Liver (tissue), 9 donors: Measurements from ENCODE around the gene ZNF423. TPM values are rescaled to one million over a fixed set of nuclear protein-coding genes. Genes with fewer than 3 reads are reported as not detected.

ENCODE experiments used
- DNase-seq: peaks from one replicate; pipeline ENCODE4 v3.0.0-alpha.2; 2017; ENCODE audit warnings: low spot score
- H3K27ac ChIP-seq, 2 donors: one replicate each; pipeline ENCODE4 v1.7.0; 2013; ENCODE audit warnings: inconsistent platforms in 2 of 2, low read length in 2 of 2, control low read depth in 1 of 2, low read depth in 1 of 2, mild to moderate bottlenecking in 1 of 2
- H3K27me3 ChIP-seq, 4 donors: one replicate each; pipeline versions ENCODE4 v1.6.1 to v1.7.0; 2013; ENCODE audit warnings: low read length in 3 of 4, inconsistent platforms in 1 of 4, mild to moderate bottlenecking in 1 of 4, moderate library complexity in 1 of 4; ENCODE audit not compliant: control insufficient read depth in 4 of 4, insufficient read depth in 4 of 4
- H3K36me3 ChIP-seq, 4 donors: one replicate each; pipeline versions ENCODE4 v1.6.1 to v1.7.0; 2013; ENCODE audit warnings: low read length in 3 of 4, mild to moderate bottlenecking in 3 of 4, low read depth in 1 of 4, moderate library complexity in 1 of 4; ENCODE audit not compliant: control insufficient read depth in 4 of 4, insufficient read depth in 3 of 4
- H3K4me1 ChIP-seq, 4 donors: one replicate each; pipeline versions ENCODE4 v1.6.1 to v1.7.0; 2013; ENCODE audit warnings: low read length in 3 of 4, mild to moderate bottlenecking in 3 of 4, moderate library complexity in 1 of 4; ENCODE audit not compliant: control insufficient read depth in 4 of 4, insufficient read depth in 4 of 4
- H3K4me3 ChIP-seq, 3 donors: one replicate each; pipeline versions ENCODE4 v1.6.1 to v1.7.0; 2013; ENCODE audit warnings: low read length in 3 of 3, control low read depth in 1 of 3, low read depth in 1 of 3, mild to moderate bottlenecking in 1 of 3
- H3K9ac ChIP-seq, 2 donors: one replicate each; pipeline ENCODE4 v1.7.0; 2013; ENCODE audit warnings: low read length in 2 of 2, mild to moderate bottlenecking in 2 of 2, moderate library complexity in 2 of 2, control low read depth in 1 of 2, low read depth in 1 of 2
- H3K9me3 ChIP-seq, 4 donors: one replicate each; pipeline versions ENCODE4 v1.6.1 to v1.7.0; 2013; ENCODE audit warnings: low read length in 3 of 4; ENCODE audit not compliant: control insufficient read depth in 4 of 4
- ATF3 ChIP-seq: IDR thresholded peaks from 2 replicates; pipeline ENCODE4 v1.6.1; 2016; ENCODE audit warnings: antibody characterized with exemption
- CTCF ChIP-seq: fragments of 150-350 bp; IDR thresholded peaks from 2 replicates; pipeline ENCODE4 v1.5.1; 2017; ENCODE audit warnings: improper control_type of control experiment, low read depth, low read length; ENCODE audit not compliant: missing input control
- EGR1 ChIP-seq, 2 donors: IDR thresholded peaks; 2 replicates each; pipeline ENCODE4 v1.6.1; 2016 to 2018; ENCODE audit warnings: antibody characterized with exemption in 2 of 2, low read depth in 2 of 2
- FOXA1 ChIP-seq: IDR thresholded peaks from 2 replicates; pipeline ENCODE4 v1.6.1; 2016; ENCODE audit warnings: antibody characterized with exemption
- FOXA2 ChIP-seq: IDR thresholded peaks from 2 replicates; pipeline ENCODE4 v1.6.1; 2016; ENCODE audit warnings: antibody characterized with exemption
- GABPA ChIP-seq, 2 donors: IDR thresholded peaks in 1 of 2; conservative IDR thresholded peaks in 1 of 2; 2 replicates each; pipeline ENCODE4 v1.6.1; 2016; ENCODE audit warnings: antibody characterized with exemption in 2 of 2, mild to moderate bottlenecking in 1 of 2, moderate library complexity in 1 of 2
- HNF4A ChIP-seq, 2 donors: conservative IDR thresholded peaks; 2 replicates each; pipeline ENCODE4 v1.6.1; 2016; ENCODE audit warnings: antibody characterized with exemption in 2 of 2, mild to moderate bottlenecking in 2 of 2
- HNF4G ChIP-seq: IDR thresholded peaks from 2 replicates; pipeline ENCODE4 v1.6.1; 2016; ENCODE audit warnings: antibody characterized with exemption
- JUND ChIP-seq, 2 donors: IDR thresholded peaks; 2 replicates each; pipeline ENCODE4 v1.6.1; 2016; ENCODE audit warnings: antibody characterized with exemption in 2 of 2
- MAX ChIP-seq: IDR thresholded peaks from 2 replicates; pipeline ENCODE4 v1.6.1; 2016; ENCODE audit warnings: antibody characterized with exemption
- NR2F2 ChIP-seq: IDR thresholded peaks from 2 replicates; pipeline ENCODE4 v1.6.1; 2016; ENCODE audit warnings: antibody characterized with exemption
- RAD21 ChIP-seq, 2 donors: IDR thresholded peaks; 2 replicates each; pipeline ENCODE4 v1.6.1; 2016; ENCODE audit warnings: antibody characterized with exemption in 2 of 2, mild to moderate bottlenecking in 2 of 2
- REST ChIP-seq: IDR thresholded peaks from 2 replicates; pipeline ENCODE4 v1.6.1; 2016; ENCODE audit warnings: antibody characterized with exemption, mild to moderate bottlenecking
- RXRA ChIP-seq, 2 donors: IDR thresholded peaks; 2 replicates each; pipeline ENCODE4 v1.6.1; 2017 to 2018; ENCODE audit warnings: antibody characterized with exemption in 2 of 2, mild to moderate bottlenecking in 1 of 2
- SP1 ChIP-seq: IDR thresholded peaks from 2 replicates; pipeline ENCODE4 v1.6.1; 2018; ENCODE audit warnings: antibody characterized with exemption, mild to moderate bottlenecking
- TAF1 ChIP-seq: conservative IDR thresholded peaks from 2 replicates; pipeline ENCODE4 v1.6.1; 2016; ENCODE audit warnings: antibody characterized with exemption, mild to moderate bottlenecking
- WGBS: extraction: QIAGEN DNeasy Blood & Tissue Kit; methylation state at CpG from one replicate; pipeline ENCODE4 v1.1.7; 2013; 5-methylcytosine and 5-hydroxymethylcytosine counted together
- polyA plus RNA-seq, 2 donors: library from polyadenylated mRNA; stranded (reverse) in 1 of 2; unstranded in 1 of 2; fragments of 200-250 nt in 1 of 2; fragments of >200 nt in 1 of 2; fragmentation: Nextera tagmentation in 1 of 2; extraction: Ambion mirVana in 1 of 2; gene quantifications; one replicate each; pipeline versions ENCODE4 v1.2.1 to v1.2.3, GENCODE V29; 2013 to 2015
- total RNA-seq, 2 donors: library from RNA; depleted of rRNA; stranded (reverse); fragments of >200 nt; gene quantifications; one replicate each; pipeline ENCODE4 v1.2.3, GENCODE V29; 2014
- donor health status: healthy.
- donor health status: healthy.
- donor health status: healthy.
- donor health status: healthy.
- donor health status: healthy.

Gene ZNF423
- total and polyA plus RNA-seq, 4 donors = 0.24 to 1.6 (median 0.39) TPM

GRCh38 chr16:49822649-49823370 is 33.1 kb downstream of the ZNF423 start:
- H3K4me3 ChIP-seq = no peak overlapping the region
- no peak overlapping the region for H3K27ac ChIP-seq
- no peak overlapping the region for H3K9ac ChIP-seq
- no peaks in the 10 kb centered on the region for H3K27me3 ChIP-seq
- no peak for TF ChIP-seq JUND (IDR thresholded peaks at IDR 0.05)
- TF ChIP-seq CTCF = no peak
- TF ChIP-seq GABPA (IDR thresholded peaks at IDR 0.05 in 1 of 2, conservative IDR thresholded peaks at IDR 0.05 in 1 of 2) = no peak
- no peak for TF ChIP-seq NR2F2
- TF ChIP-seq REST = no peak
- TF ChIP-seq EGR1 (IDR thresholded peaks at IDR 0.05; ENCODE audit: low read depth in 2 of 2) = no peak
- no peak for TF ChIP-seq SP1
- no peak for TF ChIP-seq RAD21 (IDR thresholded peaks at IDR 0.05)
- no peak for TF ChIP-seq RXRA (IDR thresholded peaks at IDR 0.05)
- no peak for TF ChIP-seq FOXA2
- TF ChIP-seq TAF1 = no peak
- no peak for TF ChIP-seq HNF4A (conservative IDR thresholded peaks at IDR 0.05)
- TF ChIP-seq FOXA1 = no peak
- TF ChIP-seq HNF4G = no peak
- DNase-seq = no peak
- no peaks in the 10 kb centered on the region for H3K9me3 ChIP-seq
- WGBS = 77% methylated on average over 8 of the region's 8 CpGs
- H3K36me3 ChIP-seq = no peaks in the 10 kb centered on the region
- H3K4me1 ChIP-seq = no peaks in the 10 kb centered on the region

- H3K4me3 ChIP-seq = no peak overlapping the region
- H3K9me3 ChIP-seq = no peaks in the 10 kb centered on the region
- H3K36me3 ChIP-seq = no peaks in the 10 kb centered on the region
- DNase-seq = no peak
- WGBS = 88% methylated on average over 13 of the region's 13 CpGs
- no peak overlapping the region for H3K27ac ChIP-seq
- no peaks in the 10 kb centered on the region for H3K27me3 ChIP-seq
- no peak for TF ChIP-seq EGR1 (IDR thresholded peaks at IDR 0.05; ENCODE audit: low read depth in 2 of 2)
- no peak for TF ChIP-seq FOXA2
- TF ChIP-seq HNF4G = no peak
- TF ChIP-seq REST = no peak
- no peak for TF ChIP-seq CTCF
- TF ChIP-seq NR2F2 = no peak
- TF ChIP-seq ATF3 = no peak
- no peak for TF ChIP-seq FOXA1
- no peak for TF ChIP-seq MAX
- TF ChIP-seq JUND (IDR thresholded peaks at IDR 0.05) = no peak
- no peaks in the 10 kb centered on the region for H3K4me1 ChIP-seq
- no peak overlapping the region for H3K9ac ChIP-seq
Observed at GRCh38 chr16:49821614-49822282, 34.2 kb downstream of the ZNF423 start.
